Lower leg skin (tissue), 3 donors: Measurements from ENCODE around the gene GALNT12.

Experiments used
- POLR2A ChIP-seq, 2 donors: fragments of 450-650 bp; IDR thresholded peaks; one replicate each; pipeline ENCODE4 v1.6.1; 2016 to 2017; ENCODE audit warnings: antibody characterized with exemption in 2 of 2, mild to moderate bottlenecking in 1 of 2, moderate library complexity in 1 of 2
- TF ChIP-seq, protein P1 (sequence below), 3 donors: fragments of 450-650 bp; IDR thresholded peaks; one replicate each; pipeline ENCODE4 v1.5.1; 2016; ENCODE audit warnings: antibody characterized with exemption in 3 of 3, mild to moderate bottlenecking in 3 of 3, moderate library complexity in 2 of 3

DNA sequence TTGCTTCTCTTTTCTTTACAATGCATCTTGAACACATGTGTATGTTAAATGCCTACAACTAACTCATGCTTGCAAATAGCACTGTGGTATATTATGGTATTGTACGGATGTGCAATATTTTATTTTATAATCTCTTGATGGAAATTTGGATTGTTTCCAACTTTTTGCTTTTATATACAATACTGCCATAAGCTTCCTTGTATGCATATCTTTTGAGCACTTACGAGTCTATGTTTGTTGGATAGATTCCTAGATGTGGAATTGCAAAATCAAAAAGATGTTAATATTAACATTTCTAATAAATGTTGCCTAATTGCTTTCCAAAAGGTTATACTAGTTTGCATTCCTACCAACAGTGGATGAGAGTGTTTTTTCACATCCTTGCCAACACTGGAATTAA, 3.4 kb upstream of the GALNT12 start:
- TF ChIP-seq, protein P1, sequence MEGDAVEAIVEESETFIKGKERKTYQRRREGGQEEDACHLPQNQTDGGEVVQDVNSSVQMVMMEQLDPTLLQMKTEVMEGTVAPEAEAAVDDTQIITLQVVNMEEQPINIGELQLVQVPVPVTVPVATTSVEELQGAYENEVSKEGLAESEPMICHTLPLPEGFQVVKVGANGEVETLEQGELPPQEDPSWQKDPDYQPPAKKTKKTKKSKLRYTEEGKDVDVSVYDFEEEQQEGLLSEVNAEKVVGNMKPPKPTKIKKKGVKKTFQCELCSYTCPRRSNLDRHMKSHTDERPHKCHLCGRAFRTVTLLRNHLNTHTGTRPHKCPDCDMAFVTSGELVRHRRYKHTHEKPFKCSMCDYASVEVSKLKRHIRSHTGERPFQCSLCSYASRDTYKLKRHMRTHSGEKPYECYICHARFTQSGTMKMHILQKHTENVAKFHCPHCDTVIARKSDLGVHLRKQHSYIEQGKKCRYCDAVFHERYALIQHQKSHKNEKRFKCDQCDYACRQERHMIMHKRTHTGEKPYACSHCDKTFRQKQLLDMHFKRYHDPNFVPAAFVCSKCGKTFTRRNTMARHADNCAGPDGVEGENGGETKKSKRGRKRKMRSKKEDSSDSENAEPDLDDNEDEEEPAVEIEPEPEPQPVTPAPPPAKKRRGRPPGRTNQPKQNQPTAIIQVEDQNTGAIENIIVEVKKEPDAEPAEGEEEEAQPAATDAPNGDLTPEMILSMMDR (IDR thresholded peaks at IDR 0.05) = no peak
- TF ChIP-seq POLR2A (IDR thresholded peaks at IDR 0.05) = no peak
